Adrenal gland (tissue), 12 donors: ENCODE measurements around the gene PPM1D. TPM values are rescaled to one million over a fixed set of nuclear protein-coding genes. Genes with fewer than 3 reads are reported as not detected.
"Not testable (repeated sequence)": the region's sequence is repeated elsewhere in the genome, so short reads cannot be mapped to it uniquely, and the experiment has no call there.

ENCODE experiments used
- DNase-seq, 7 donors: peaks; one replicate each; pipeline ENCODE4 v3.0.0-alpha.2; 2019 to 2020
- H3K27ac ChIP-seq, 5 donors: fragments of 200-600 bp; sonication (generic) in 4 of 5; 1 replicate in 3 of 5; 2 replicates in 2 of 5; pipeline versions ENCODE4 v1.5.1 to v1.8.0; 2016 to 2020; ENCODE audit warnings: mild to moderate bottlenecking in 1 of 5
- H3K27me3 ChIP-seq: fragments of 200-600 bp; 2 replicates; pipeline ENCODE4 v1.8.0; 2021
- H3K36me3 ChIP-seq, 2 donors: fragments of 200-600 bp; replicated peaks in 1 of 2; 1 replicate in 1 of 2; 2 replicates in 1 of 2; pipeline versions ENCODE4 v1.5.1 to v1.8.0; 2018 to 2022
- H3K4me1 ChIP-seq, 2 donors: fragments of 200-600 bp; replicated peaks in 1 of 2; 1 replicate in 1 of 2; 2 replicates in 1 of 2; pipeline versions ENCODE4 v1.5.1 to v1.8.0; 2018 to 2021
- H3K4me3 ChIP-seq, 4 donors: fragments of 200-600 bp; sonication (generic) in 3 of 4; one replicate each; pipeline ENCODE4 v1.5.1; 2016 to 2018
- H3K9me3 ChIP-seq, 3 donors: fragments of 200-600 bp; sonication (generic) in 1 of 3; replicated peaks in 1 of 3; 1 replicate in 2 of 3; 2 replicates in 1 of 3; pipeline versions ENCODE4 v1.5.1 to v1.8.0; 2016 to 2021
- POLR2A ChIP-seq, 2 donors: fragments of 450-650 bp; IDR thresholded peaks; one replicate each; pipeline ENCODE4 v1.6.1; 2017; ENCODE audit warnings: antibody characterized with exemption in 2 of 2, mild to moderate bottlenecking in 2 of 2, moderate library complexity in 1 of 2
- WGBS, 4 donors: extraction: QIAGEN DNeasy Blood & Tissue Kit in 2 of 4; methylation state at CpG; one replicate each; pipeline versions ENCODE4 v1.1.5 to v1.1.7; 2013 to 2017; 5-methylcytosine and 5-hydroxymethylcytosine counted together
- intact Hi-C, 2 donors: fragments of 100-400 bp; cut with DNase I; formaldehyde crosslinking; loops; one replicate each; pipeline versions ENCODE4 v1.14.1 to v1.15.0; 2022 to 2023
- polyA plus RNA-seq, 3 donors: library from polyadenylated mRNA; stranded (reverse); fragments of 200-250 nt in 2 of 3; fragments of 350-450 nt in 1 of 3; fragmentation: Illumina TruSeq in 1 of 3; extraction: RNeasy Lipid Tissue Mini Kit (QIAGEN cat#74804) in 1 of 3; gene quantifications; one replicate each; pipeline ENCODE4 v1.2.3, GENCODE V29; 2013 to 2014
- total RNA-seq, 9 donors: library from RNA; depleted of rRNA in 4 of 9; stranded (reverse); fragments of >200 nt in 4 of 9; fragments of 120-200 nt in 1 of 9; fragmentation: NEBNext Ultra II Directional in 1 of 9; extraction: Animal tissue kit (Norgen Biotek cat#: 25700) in 1 of 9; gene quantifications; one replicate each; pipeline versions ENCODE4 v1.1.0 to v1.2.4, GENCODE V29; 2013 to 2023
- TF ChIP-seq, protein P1 (sequence below), 6 experiments: fragments of 450-650 bp in 4 of 6; fragments of 200-600 bp in 2 of 6; sonication (generic) in 1 of 6; IDR thresholded peaks; 1 replicate in 5 of 6; 2 replicates in 1 of 6; pipeline versions ENCODE4 v1.5.1 to v1.8.0; 2016 to 2021; ENCODE audit warnings: antibody characterized with exemption in 6 of 6, mild to moderate bottlenecking in 2 of 6, moderate library complexity in 1 of 6
- donor health status: healthy with polysubstance abuse.
- donor health status: Bipolar disorder and iron deficiency.
- donor health status: DM: yes; HTN: yes; CAD: no.
- donor health status: DM: no; HTN: no; CAD: no.
- donor health status: DM: no; HTN: no; CAD: no.
- donor health status: DM: yes; HTN: yes; CAD: no.

Gene PPM1D
- total and polyA plus RNA-seq, 12 donors, result 3.4 to 16.3 (median 8.8) TPM

- no peak for DNase-seq
- H3K4me1 ChIP-seq, result peaks cover 9 to 26% of the 10 kb centered on the region in 2 donors
- WGBS, 4 donors, result 93 to 97% (median 97%) methylated on average over 5 to 19 of the region's 19 CpGs
Measured at GRCh38 chr17:60613325-60613724, 13.3 kb downstream of the PPM1D start.

GRCh38 chr17:60613796-60614195, 13.8 kb downstream of the PPM1D start:
- H3K36me3 ChIP-seq, H3K9me3 ChIP-seq, H3K4me3 ChIP-seq, H3K27me3 ChIP-seq, H3K27ac ChIP-seq, DNase-seq, intact Hi-C loops: not testable (repeated sequence)
- WGBS, 4 donors, result 94 to 96% (median 95%) methylated on average over 3 to 20 of the region's 20 CpGs
- H3K4me1 ChIP-seq, result peaks cover 9 to 28% of the 10 kb centered on the region in 2 donors

More at GRCh38 chr17:60613325-60613724, 13.3 kb downstream of the PPM1D start:
- TF ChIP-seq POLR2A (IDR thresholded peaks at IDR 0.05), result no peak
- TF ChIP-seq, protein P1, sequence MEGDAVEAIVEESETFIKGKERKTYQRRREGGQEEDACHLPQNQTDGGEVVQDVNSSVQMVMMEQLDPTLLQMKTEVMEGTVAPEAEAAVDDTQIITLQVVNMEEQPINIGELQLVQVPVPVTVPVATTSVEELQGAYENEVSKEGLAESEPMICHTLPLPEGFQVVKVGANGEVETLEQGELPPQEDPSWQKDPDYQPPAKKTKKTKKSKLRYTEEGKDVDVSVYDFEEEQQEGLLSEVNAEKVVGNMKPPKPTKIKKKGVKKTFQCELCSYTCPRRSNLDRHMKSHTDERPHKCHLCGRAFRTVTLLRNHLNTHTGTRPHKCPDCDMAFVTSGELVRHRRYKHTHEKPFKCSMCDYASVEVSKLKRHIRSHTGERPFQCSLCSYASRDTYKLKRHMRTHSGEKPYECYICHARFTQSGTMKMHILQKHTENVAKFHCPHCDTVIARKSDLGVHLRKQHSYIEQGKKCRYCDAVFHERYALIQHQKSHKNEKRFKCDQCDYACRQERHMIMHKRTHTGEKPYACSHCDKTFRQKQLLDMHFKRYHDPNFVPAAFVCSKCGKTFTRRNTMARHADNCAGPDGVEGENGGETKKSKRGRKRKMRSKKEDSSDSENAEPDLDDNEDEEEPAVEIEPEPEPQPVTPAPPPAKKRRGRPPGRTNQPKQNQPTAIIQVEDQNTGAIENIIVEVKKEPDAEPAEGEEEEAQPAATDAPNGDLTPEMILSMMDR (IDR thresholded peaks at IDR 0.05), result no peak
- Histone ChIP-seq H3K27ac (no peak overlapping the region), H3K36me3 (no peaks in the 10 kb centered on the region), H3K27me3 (no peaks in the 10 kb centered on the region), H3K4me3 (no peak overlapping the region), H3K9me3 (no peaks in the 10 kb centered on the region)
- intact Hi-C loops, result no loop called here

- H3K27ac ChIP-seq, H3K9me3 ChIP-seq, H3K36me3 ChIP-seq, H3K27me3 ChIP-seq, intact Hi-C loops, DNase-seq, H3K4me3 ChIP-seq: not testable (repeated sequence)
- H3K4me1 ChIP-seq, result peaks cover 9 to 32% of the 10 kb centered on the region in 2 donors
- WGBS, 4 donors, result 68 to 79% (median 74%) methylated on average over 3 of the region's 3 CpGs
Measured at GRCh38 chr17:60614247-60614646, 14.3 kb downstream of the PPM1D start.

DNA sequence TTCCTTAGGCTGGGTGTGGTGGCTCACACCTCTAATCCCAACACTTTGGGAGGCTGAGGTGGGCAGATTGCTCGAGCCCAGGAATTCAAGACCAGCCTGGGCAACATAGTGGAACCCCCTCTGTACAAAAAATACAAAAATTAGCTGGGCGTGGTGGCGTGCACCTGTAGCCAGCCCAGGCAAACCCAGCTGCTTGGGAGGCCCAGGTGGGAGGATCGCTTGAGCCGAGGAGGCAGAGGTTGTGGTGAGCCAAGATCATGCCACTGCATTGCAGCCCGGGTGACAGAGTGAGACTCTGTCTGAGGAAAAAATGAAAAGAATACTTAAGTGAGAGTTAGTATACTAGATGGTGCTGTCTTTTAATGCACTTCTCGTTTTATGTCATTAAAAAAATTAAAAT, 15.1 kb downstream of the PPM1D start:
- Histone ChIP-seq H3K9me3 (no peaks in the 10 kb centered on the region), H3K27me3 (no peaks in the 10 kb centered on the region), H3K4me1 (peaks cover 9 to 39% of the 10 kb centered on the region in 2 donors), H3K27ac (no peak overlapping the region), H3K36me3 (no peaks in the 10 kb centered on the region), H3K4me3 (no peak overlapping the region)
- TF ChIP-seq POLR2A (IDR thresholded peaks at IDR 0.05), result no peak
- TF ChIP-seq, protein P1 (IDR thresholded peaks at IDR 0.05), result no peak
- WGBS, 4 donors, result 92 to 97% (median 94%) methylated on average over 7 of the region's 7 CpGs
- DNase-seq, result no peak
- intact Hi-C loops, result no loop called here

GRCh38 chr17:60615840-60616239, 15.8 kb downstream of the PPM1D start:
- WGBS, 4 donors, result 76 to 96% (median 86%) methylated on average over 2 to 3 of the region's 3 CpGs
- intact Hi-C loops, result no loop called here
- DNase-seq, result no peak
- H3K27me3 ChIP-seq, result no peaks in the 10 kb centered on the region
- H3K4me3 ChIP-seq, result no peak overlapping the region
- no peaks in the 10 kb centered on the region for H3K9me3 ChIP-seq
- TF ChIP-seq, protein P1 (IDR thresholded peaks at IDR 0.05), result no peak
- TF ChIP-seq POLR2A (IDR thresholded peaks at IDR 0.05), result no peak
- no peak overlapping the region for H3K27ac ChIP-seq
- no peaks in the 10 kb centered on the region for H3K36me3 ChIP-seq
- H3K4me1 ChIP-seq, result peaks cover 4 to 37% of the 10 kb centered on the region in 2 donors
